Liver (tissue), 9 donors: ENCODE measurements around the gene WASF1. TPM values are rescaled to one million over a fixed set of nuclear protein-coding genes. Genes with fewer than 3 reads are reported as not detected.
"Not testable (repeated sequence)": the region's sequence is repeated elsewhere in the genome, so short reads cannot be mapped to it uniquely, and the experiment has no call there.

Experiments used
- DNase-seq: peaks from one replicate; pipeline ENCODE4 v3.0.0-alpha.2; 2017; ENCODE audit warnings: low spot score
- H3K27ac ChIP-seq, 2 donors: one replicate each; pipeline ENCODE4 v1.7.0; 2013; ENCODE audit warnings: inconsistent platforms in 2 of 2, low read length in 2 of 2, control low read depth in 1 of 2, low read depth in 1 of 2, mild to moderate bottlenecking in 1 of 2
- H3K27me3 ChIP-seq, 4 donors: one replicate each; pipeline versions ENCODE4 v1.6.1 to v1.7.0; 2013; ENCODE audit warnings: low read length in 3 of 4, inconsistent platforms in 1 of 4, mild to moderate bottlenecking in 1 of 4, moderate library complexity in 1 of 4; ENCODE audit not compliant: control insufficient read depth in 4 of 4, insufficient read depth in 4 of 4
- H3K36me3 ChIP-seq, 4 donors: one replicate each; pipeline versions ENCODE4 v1.6.1 to v1.7.0; 2013; ENCODE audit warnings: low read length in 3 of 4, mild to moderate bottlenecking in 3 of 4, low read depth in 1 of 4, moderate library complexity in 1 of 4; ENCODE audit not compliant: control insufficient read depth in 4 of 4, insufficient read depth in 3 of 4
- H3K4me1 ChIP-seq, 4 donors: one replicate each; pipeline versions ENCODE4 v1.6.1 to v1.7.0; 2013; ENCODE audit warnings: low read length in 3 of 4, mild to moderate bottlenecking in 3 of 4, moderate library complexity in 1 of 4; ENCODE audit not compliant: control insufficient read depth in 4 of 4, insufficient read depth in 4 of 4
- H3K4me3 ChIP-seq, 3 donors: one replicate each; pipeline versions ENCODE4 v1.6.1 to v1.7.0; 2013; ENCODE audit warnings: low read length in 3 of 3, control low read depth in 1 of 3, low read depth in 1 of 3, mild to moderate bottlenecking in 1 of 3
- H3K9ac ChIP-seq, 2 donors: one replicate each; pipeline ENCODE4 v1.7.0; 2013; ENCODE audit warnings: low read length in 2 of 2, mild to moderate bottlenecking in 2 of 2, moderate library complexity in 2 of 2, control low read depth in 1 of 2, low read depth in 1 of 2
- H3K9me3 ChIP-seq, 4 donors: one replicate each; pipeline versions ENCODE4 v1.6.1 to v1.7.0; 2013; ENCODE audit warnings: low read length in 3 of 4; ENCODE audit not compliant: control insufficient read depth in 4 of 4
- CTCF ChIP-seq: fragments of 150-350 bp; IDR thresholded peaks from 2 replicates; pipeline ENCODE4 v1.5.1; 2017; ENCODE audit warnings: improper control_type of control experiment, low read depth, low read length; ENCODE audit not compliant: missing input control
- EGR1 ChIP-seq, 2 donors: IDR thresholded peaks; 2 replicates each; pipeline ENCODE4 v1.6.1; 2016 to 2018; ENCODE audit warnings: antibody characterized with exemption in 2 of 2, low read depth in 2 of 2
- FOXA1 ChIP-seq: IDR thresholded peaks from 2 replicates; pipeline ENCODE4 v1.6.1; 2016; ENCODE audit warnings: antibody characterized with exemption
- FOXA2 ChIP-seq: IDR thresholded peaks from 2 replicates; pipeline ENCODE4 v1.6.1; 2016; ENCODE audit warnings: antibody characterized with exemption
- HNF4A ChIP-seq, 2 donors: conservative IDR thresholded peaks; 2 replicates each; pipeline ENCODE4 v1.6.1; 2016; ENCODE audit warnings: antibody characterized with exemption in 2 of 2, mild to moderate bottlenecking in 2 of 2
- HNF4G ChIP-seq: IDR thresholded peaks from 2 replicates; pipeline ENCODE4 v1.6.1; 2016; ENCODE audit warnings: antibody characterized with exemption
- JUND ChIP-seq, 2 donors: IDR thresholded peaks; 2 replicates each; pipeline ENCODE4 v1.6.1; 2016; ENCODE audit warnings: antibody characterized with exemption in 2 of 2
- MAX ChIP-seq: IDR thresholded peaks from 2 replicates; pipeline ENCODE4 v1.6.1; 2016; ENCODE audit warnings: antibody characterized with exemption
- NR2F2 ChIP-seq: IDR thresholded peaks from 2 replicates; pipeline ENCODE4 v1.6.1; 2016; ENCODE audit warnings: antibody characterized with exemption
- RAD21 ChIP-seq, 2 donors: IDR thresholded peaks; 2 replicates each; pipeline ENCODE4 v1.6.1; 2016; ENCODE audit warnings: antibody characterized with exemption in 2 of 2, mild to moderate bottlenecking in 2 of 2
- RXRA ChIP-seq, 2 donors: IDR thresholded peaks; 2 replicates each; pipeline ENCODE4 v1.6.1; 2017 to 2018; ENCODE audit warnings: antibody characterized with exemption in 2 of 2, mild to moderate bottlenecking in 1 of 2
- TAF1 ChIP-seq: conservative IDR thresholded peaks from 2 replicates; pipeline ENCODE4 v1.6.1; 2016; ENCODE audit warnings: antibody characterized with exemption, mild to moderate bottlenecking
- YY1 ChIP-seq: IDR thresholded peaks from 2 replicates; pipeline ENCODE4 v1.6.1; 2016; ENCODE audit warnings: antibody characterized with exemption, mild to moderate bottlenecking
- ZBTB33 ChIP-seq: IDR thresholded peaks from 2 replicates; pipeline ENCODE4 v1.6.1; 2016; ENCODE audit warnings: antibody characterized with exemption
- WGBS: extraction: QIAGEN DNeasy Blood & Tissue Kit; methylation state at CpG from one replicate; pipeline ENCODE4 v1.1.7; 2013; 5-methylcytosine and 5-hydroxymethylcytosine counted together
- polyA plus RNA-seq, 2 donors: library from polyadenylated mRNA; stranded (reverse) in 1 of 2; unstranded in 1 of 2; fragments of 200-250 nt in 1 of 2; fragments of >200 nt in 1 of 2; fragmentation: Nextera tagmentation in 1 of 2; extraction: Ambion mirVana in 1 of 2; gene quantifications; one replicate each; pipeline versions ENCODE4 v1.2.1 to v1.2.3, GENCODE V29; 2013 to 2015
- total RNA-seq, 2 donors: library from RNA; depleted of rRNA; stranded (reverse); fragments of >200 nt; gene quantifications; one replicate each; pipeline ENCODE4 v1.2.3, GENCODE V29; 2014
- donor health status: healthy.
- donor health status: healthy.
- donor health status: healthy.
- donor health status: healthy.
- donor health status: healthy.

The WASF1 gene
- total and polyA plus RNA-seq, 4 donors = 3.2 to 5.5 (median 3.4) TPM

- TF ChIP-seq ZBTB33 = no peak
- TF ChIP-seq RAD21 (IDR thresholded peaks at IDR 0.05) = no peak
- TF ChIP-seq JUND (IDR thresholded peaks at IDR 0.05) = no peak
- TF ChIP-seq EGR1 (IDR thresholded peaks at IDR 0.05; ENCODE audit: low read depth in 2 of 2) = no peak
- no peak for TF ChIP-seq RXRA (IDR thresholded peaks at IDR 0.05)
These were observed 95.4 kb downstream of the WASF1 start (continued) for GRCh38 chr6:110083875-110084585.

GRCh38 chr6:110075406-110075805 is 104.1 kb downstream of the WASF1 start:
- 94% methylated on average over 1 of the region's 1 CpG for WGBS
- H3K36me3 ChIP-seq = no peaks in the 10 kb centered on the region
- DNase-seq = no peak
- H3K27ac ChIP-seq = no peak overlapping the region
- H3K9ac ChIP-seq = no peak overlapping the region
- no peak overlapping the region for H3K4me3 ChIP-seq
- H3K9me3 ChIP-seq = no peaks in the 10 kb centered on the region
- H3K27me3 ChIP-seq = no peaks in the 10 kb centered on the region
- no peaks in the 10 kb centered on the region for H3K4me1 ChIP-seq
- no peak for TF ChIP-seq HNF4A (conservative IDR thresholded peaks at IDR 0.05)
- TF ChIP-seq CTCF = no peak
- no peak for TF ChIP-seq TAF1
- no peak for TF ChIP-seq RAD21 (IDR thresholded peaks at IDR 0.05)

GRCh38 chr6:110073474-110073873 is 106.0 kb downstream of the WASF1 start:
- H3K27ac ChIP-seq, H3K27me3 ChIP-seq, H3K36me3 ChIP-seq, H3K9ac ChIP-seq, H3K4me1 ChIP-seq, DNase-seq, H3K4me3 ChIP-seq, H3K9me3 ChIP-seq: not testable (repeated sequence)

GRCh38 chr6:110068592-110068967 is 110.9 kb downstream of the WASF1 start:
- DNase-seq = no peak
- Histone ChIP-seq H3K4me3 (no peak overlapping the region), H3K9ac (no peak overlapping the region), H3K9me3 (no peaks in the 10 kb centered on the region), H3K27me3 (no peaks in the 10 kb centered on the region), H3K27ac (no peak overlapping the region), H3K36me3 (no peaks in the 10 kb centered on the region), H3K4me1 (no peaks in the 10 kb centered on the region)
- WGBS = 83% methylated on average over 8 of the region's 8 CpGs
- no peak for TF ChIP-seq MAX
- no peak for TF ChIP-seq EGR1 (IDR thresholded peaks at IDR 0.05; ENCODE audit: low read depth in 2 of 2)
- TF ChIP-seq YY1 = no peak
- no peak for TF ChIP-seq NR2F2
- TF ChIP-seq FOXA1 = no peak
- TF ChIP-seq FOXA2 = no peak
- no peak for TF ChIP-seq RAD21 (IDR thresholded peaks at IDR 0.05)
- no peak for TF ChIP-seq ZBTB33
- no peak for TF ChIP-seq JUND (IDR thresholded peaks at IDR 0.05)
- TF ChIP-seq HNF4G = no peak
- TF ChIP-seq CTCF = no peak
- TF ChIP-seq HNF4A (conservative IDR thresholded peaks at IDR 0.05) = no peak
